ACC112 (cell line): Measurements from ENCODE around the gene GPRIN3.
"Not testable (repeated sequence)": the region's sequence is repeated elsewhere in the genome, so short reads cannot be mapped to it uniquely, and the experiment has no call there.

ENCODE experiments used
- H2AFZ ChIP-seq: fragments of 200-600 bp; sonication (generic); one replicate; pipeline ENCODE4 v1.6.0; 2017; ENCODE audit warnings: antibody characterized with exemption, low read length; ENCODE audit not compliant: unreplicated experiment
- H3K27ac ChIP-seq: fragments of 200-600 bp; sonication (generic); 2 replicates; pipeline ENCODE4 v1.5.1; 2014; ENCODE audit warnings: low read depth, mild to moderate bottlenecking, antibody characterized with exemption, low read length, moderate library complexity
- H3K27me3 ChIP-seq: fragments of 200-600 bp; sonication (generic); 2 replicates; pipeline ENCODE4 v1.6.1; 2014; ENCODE audit warnings: mild to moderate bottlenecking, antibody characterized with exemption, low read length, moderate library complexity, mixed read lengths; ENCODE audit not compliant: insufficient read depth
- H3K36me3 ChIP-seq: fragments of 200-600 bp; sonication (generic); 2 replicates; pipeline ENCODE4 v1.6.1; 2016; ENCODE audit warnings: mild to moderate bottlenecking, antibody characterized with exemption, low read length, moderate library complexity, mixed read lengths; ENCODE audit not compliant: insufficient read depth
- H3K4me1 ChIP-seq: fragments of 200-600 bp; sonication (generic); one replicate; pipeline ENCODE4 v1.6.1; 2016; ENCODE audit warnings: low read length, mixed read lengths; ENCODE audit not compliant: insufficient read depth, unreplicated experiment, control insufficient read depth
- H3K4me3 ChIP-seq: fragments of 200-600 bp; sonication (generic); 2 replicates; pipeline ENCODE4 v1.5.1; 2014; ENCODE audit warnings: mild to moderate bottlenecking, low read depth, low read length
- H3K79me2 ChIP-seq: fragments of 200-600 bp; sonication (generic); one replicate; pipeline ENCODE4 v1.6.0; 2016; ENCODE audit warnings: low read length; ENCODE audit not compliant: control insufficient read depth, unreplicated experiment, insufficient read depth

GPRIN3 gene

GRCh38 chr4:89217604-89218003 lies 90.0 kb downstream of the GPRIN3 start:
- Histone ChIP-seq H3K79me2 (no peaks in the 10 kb centered on the region), H3K27ac (no peak overlapping the region), H3K36me3 (no peaks in the 10 kb centered on the region), H2AFZ (no peak overlapping the region), H3K27me3 (peaks cover 37% of the 10 kb centered on the region), H3K4me1 (no peaks in the 10 kb centered on the region), H3K4me3 (no peak overlapping the region)

GRCh38 chr4:89216866-89217265 lies 90.7 kb downstream of the GPRIN3 start:
- H3K4me3 ChIP-seq: no peak overlapping the region
- H3K27me3 ChIP-seq: peaks cover 44% of the 10 kb centered on the region
- no peaks in the 10 kb centered on the region for H3K4me1 ChIP-seq
- no peak overlapping the region for H3K27ac ChIP-seq
- H3K36me3 ChIP-seq: no peaks in the 10 kb centered on the region
- no peak overlapping the region for H2AFZ ChIP-seq
- no peaks in the 10 kb centered on the region for H3K79me2 ChIP-seq

- Histone ChIP-seq H3K27ac (no peak overlapping the region), H3K27me3 (peaks cover 48% of the 10 kb centered on the region), H3K4me3 (no peak overlapping the region), H3K36me3 (no peaks in the 10 kb centered on the region), H3K79me2 (no peaks in the 10 kb centered on the region), H3K4me1 (no peaks in the 10 kb centered on the region), H2AFZ (no peak overlapping the region)
Measured at GRCh38 chr4:89216422-89216821, 91.2 kb downstream of the GPRIN3 start.

- no peaks in the 10 kb centered on the region for H3K79me2 ChIP-seq
- no peak overlapping the region for H2AFZ ChIP-seq
- no peak overlapping the region for H3K4me3 ChIP-seq
- H3K36me3 ChIP-seq: no peaks in the 10 kb centered on the region
- H3K27me3 ChIP-seq: peaks cover 54% of the 10 kb centered on the region
- no peak overlapping the region for H3K27ac ChIP-seq
- H3K4me1 ChIP-seq: no peaks in the 10 kb centered on the region
Measured at GRCh38 chr4:89215736-89216135, 91.9 kb downstream of the GPRIN3 start.

GRCh38 chr4:89214308-89214707 lies 93.3 kb downstream of the GPRIN3 start:
- Histone ChIP-seq H3K27me3 (peaks cover 53% of the 10 kb centered on the region), H3K36me3 (no peaks in the 10 kb centered on the region), H3K27ac (no peak overlapping the region), H3K4me1 (no peaks in the 10 kb centered on the region), H3K79me2 (no peaks in the 10 kb centered on the region), H3K4me3 (no peak overlapping the region), H2AFZ (no peak overlapping the region)

- H3K4me1 ChIP-seq: no peaks in the 10 kb centered on the region
- no peak overlapping the region for H3K4me3 ChIP-seq
- H3K36me3 ChIP-seq: no peaks in the 10 kb centered on the region
- H2AFZ ChIP-seq: no peak overlapping the region
- peaks cover 49% of the 10 kb centered on the region for H3K27me3 ChIP-seq
- H3K27ac ChIP-seq: no peak overlapping the region
- H3K79me2 ChIP-seq: no peaks in the 10 kb centered on the region
Measured at GRCh38 chr4:89213382-89213701, 94.3 kb downstream of the GPRIN3 start.

- Histone ChIP-seq H3K4me3 (no peak overlapping the region), H3K4me1 (no peaks in the 10 kb centered on the region), H2AFZ (no peak overlapping the region), H3K79me2 (no peaks in the 10 kb centered on the region), H3K27ac (no peak overlapping the region), H3K27me3 (peaks cover 49% of the 10 kb centered on the region), H3K36me3 (no peaks in the 10 kb centered on the region)
Measured at GRCh38 chr4:89212666-89213381, 94.8 kb downstream of the GPRIN3 start.

- Histone ChIP-seq H3K4me1 (no peaks in the 10 kb centered on the region), H3K27me3 (peaks cover 33% of the 10 kb centered on the region), H3K79me2 (no peaks in the 10 kb centered on the region), H2AFZ (no peak overlapping the region), H3K27ac (no peak overlapping the region), H3K4me3 (no peak overlapping the region), H3K36me3 (no peaks in the 10 kb centered on the region)
Measured at GRCh38 chr4:89204624-89205023, 103.0 kb downstream of the GPRIN3 start.

GRCh38 chr4:89203902-89204301 lies 103.7 kb downstream of the GPRIN3 start:
- no peaks in the 10 kb centered on the region for H3K4me1 ChIP-seq
- H2AFZ ChIP-seq: no peak overlapping the region
- H3K36me3 ChIP-seq: no peaks in the 10 kb centered on the region
- H3K27ac ChIP-seq: no peak overlapping the region
- peaks cover 33% of the 10 kb centered on the region for H3K27me3 ChIP-seq
- no peaks in the 10 kb centered on the region for H3K79me2 ChIP-seq
- H3K4me3 ChIP-seq: no peak overlapping the region

GRCh38 chr4:89199394-89199793 lies 108.2 kb downstream of the GPRIN3 start:
- not testable (repeated sequence) for H3K36me3 ChIP-seq, H3K4me1 ChIP-seq, H3K79me2 ChIP-seq, H2AFZ ChIP-seq, H3K4me3 ChIP-seq, H3K27ac ChIP-seq
- peaks cover 25% of the 10 kb centered on the region for H3K27me3 ChIP-seq

GRCh38 chr4:89197920-89198319 lies 109.7 kb downstream of the GPRIN3 start:
- Histone ChIP-seq H3K4me1 (no peaks in the 10 kb centered on the region), H3K27ac (no peak overlapping the region), H3K4me3 (no peak overlapping the region), H3K27me3 (peaks cover 12% of the 10 kb centered on the region), H3K36me3 (no peaks in the 10 kb centered on the region), H2AFZ (no peak overlapping the region), H3K79me2 (no peaks in the 10 kb centered on the region)
